Muscle of leg (tissue), 11 donors: ENCODE data around the gene ELOA. TPM values are rescaled to one million over a fixed set of nuclear protein-coding genes. Genes with fewer than 3 reads are reported as not detected.
"Not testable (repeated sequence)": the region's sequence is repeated elsewhere in the genome, so short reads cannot be mapped to it uniquely, and the experiment has no call there.

Experiments
- DNase-seq: peaks from one replicate; pipeline ENCODE4 v3.0.0; 2013
- H3K27ac ChIP-seq: one replicate; pipeline ENCODE4 v1.5.1; 2013; ENCODE audit warnings: mild to moderate bottlenecking, low read length, control low read depth
- H3K27me3 ChIP-seq: one replicate; pipeline ENCODE4 v1.6.1; 2013; ENCODE audit warnings: low read length; ENCODE audit not compliant: control insufficient read depth, insufficient read depth
- H3K36me3 ChIP-seq: one replicate; pipeline ENCODE4 v1.6.1; 2013; ENCODE audit warnings: low read length; ENCODE audit not compliant: control insufficient read depth, insufficient read depth
- H3K4me1 ChIP-seq: one replicate; pipeline ENCODE4 v1.6.1; 2013; ENCODE audit warnings: low read length; ENCODE audit not compliant: control insufficient read depth, insufficient read depth
- H3K4me3 ChIP-seq: one replicate; pipeline ENCODE4 v1.5.1; 2013; ENCODE audit warnings: low read length, control low read depth
- H3K9me3 ChIP-seq: replicated peaks from 2 replicates; pipeline ENCODE4 v1.6.1; 2013; ENCODE audit warnings: low read depth, low read length; ENCODE audit not compliant: control insufficient read depth
- WGBS: methylation state at CpG from one replicate; pipeline ENCODE4 v1.1.5; 2013; ENCODE audit warnings: missing lambda C conversion rate; ENCODE audit not compliant: insufficient coverage; 5-methylcytosine and 5-hydroxymethylcytosine counted together
- polyA plus RNA-seq, 8 donors: library from polyadenylated mRNA; unstranded; fragments of 120-200 nt; gene quantifications; one replicate each; pipeline versions ENCODE4 v1.2.1 to v1.2.3, GENCODE V29; 2013; ENCODE audit warnings: inconsistent platforms in 1 of 8, low replicate concordance in 1 of 8; ENCODE audit not compliant: insufficient read length in 8 of 8, insufficient read depth in 1 of 8
- total RNA-seq: library from RNA; stranded (reverse); fragments of 120-200 nt; gene quantifications from one replicate; pipeline ENCODE4 v1.2.4, GENCODE V29; 2013

Gene ELOA
- total and polyA plus RNA-seq, 9 donors, result 21.5 to 32.0 (median 27.2) TPM

DNA sequence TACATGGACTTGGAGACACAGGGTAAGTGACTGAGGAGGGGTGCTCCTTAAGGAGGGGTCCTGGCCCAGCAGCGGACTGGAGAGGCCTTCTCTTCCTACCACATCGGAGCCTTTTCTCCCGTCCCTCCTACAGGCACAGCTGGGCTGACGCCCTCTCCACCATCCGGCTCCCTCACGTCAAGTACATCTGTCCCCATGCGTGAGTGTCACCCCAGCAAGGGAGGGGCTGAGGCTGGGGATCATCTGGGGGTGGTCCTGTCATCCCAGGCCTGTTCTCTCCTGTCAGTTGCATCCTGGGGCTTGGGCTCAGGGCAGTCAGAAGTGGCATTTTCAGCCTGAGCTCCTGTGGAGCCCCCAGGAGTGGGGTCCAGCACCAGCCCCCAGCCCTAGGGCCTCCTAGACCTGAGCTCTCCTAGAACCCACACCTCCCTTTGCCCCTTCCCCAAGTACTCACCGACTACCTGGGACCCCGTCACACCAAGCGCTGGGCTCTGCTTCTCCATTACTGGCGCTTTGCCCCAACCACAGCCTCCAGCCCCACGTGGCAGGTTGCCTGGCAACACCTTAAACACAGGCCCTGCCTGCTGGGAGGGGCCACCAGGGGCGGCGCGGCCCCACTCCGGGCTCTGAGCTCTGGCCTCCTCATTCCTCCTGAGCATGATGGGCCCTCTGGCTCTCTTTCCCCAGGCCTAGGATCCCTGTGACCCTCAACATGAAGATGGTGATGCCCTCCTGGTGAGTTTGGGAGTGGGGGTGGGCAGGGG, 49.9 kb downstream of the ELOA start:
- H3K4me1 ChIP-seq, result peaks cover 36% of the 10 kb centered on the region
- 54% methylated on average over 6 of the region's 16 CpGs for WGBS
- no peaks in the 10 kb centered on the region for H3K9me3 ChIP-seq
- no peak overlapping the region for H3K27ac ChIP-seq
- H3K4me3 ChIP-seq, result no peak overlapping the region
- peak; percentile 38 for DNase-seq
- H3K27me3 ChIP-seq, result no peaks in the 10 kb centered on the region
- peaks cover 47% of the 10 kb centered on the region for H3K36me3 ChIP-seq

DNA sequence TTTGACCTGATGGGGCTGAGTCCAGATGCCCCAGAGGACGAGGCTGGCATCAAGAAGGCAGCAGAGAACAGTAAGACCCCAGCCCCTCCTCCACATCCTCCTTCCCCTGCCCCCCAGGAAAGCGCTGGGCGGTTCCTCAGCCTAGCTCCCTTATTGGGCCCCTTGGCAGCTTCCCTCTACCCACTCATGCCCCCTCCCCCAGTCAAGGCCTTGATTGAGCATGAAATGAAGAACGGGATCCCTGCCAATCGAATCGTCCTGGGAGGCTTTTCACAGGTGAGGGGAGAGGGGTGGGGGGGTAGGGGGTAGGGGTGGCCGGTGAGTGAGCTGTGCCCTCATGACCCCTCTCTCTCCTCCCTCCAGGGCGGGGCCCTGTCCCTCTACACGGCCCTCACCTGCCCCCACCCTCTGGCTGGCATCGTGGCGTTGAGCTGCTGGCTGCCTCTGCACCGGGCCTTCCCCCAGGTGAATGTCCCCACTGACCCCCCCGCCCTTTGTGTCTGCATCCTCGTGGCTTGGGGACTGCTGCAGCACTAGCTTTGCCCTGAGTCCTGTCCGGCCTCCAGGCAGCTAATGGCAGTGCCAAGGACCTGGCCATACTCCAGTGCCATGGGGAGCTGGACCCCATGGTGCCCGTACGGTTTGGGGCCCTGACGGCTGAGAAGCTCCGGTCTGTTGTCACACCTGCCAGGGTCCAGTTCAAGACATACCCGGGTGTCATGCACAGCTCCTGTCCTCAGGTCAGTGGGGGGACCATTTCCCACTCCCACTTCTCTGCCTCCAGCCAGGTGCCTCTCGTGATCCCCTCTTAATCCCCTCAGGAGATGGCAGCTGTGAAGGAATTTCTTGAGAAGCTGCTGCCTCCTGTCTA, 50.8 kb downstream of the ELOA start:
- Histone ChIP-seq H3K36me3 (peaks cover 52% of the 10 kb centered on the region), H3K4me1 (peaks cover 40% of the 10 kb centered on the region)
- DNase-seq, result no peak

DNA sequence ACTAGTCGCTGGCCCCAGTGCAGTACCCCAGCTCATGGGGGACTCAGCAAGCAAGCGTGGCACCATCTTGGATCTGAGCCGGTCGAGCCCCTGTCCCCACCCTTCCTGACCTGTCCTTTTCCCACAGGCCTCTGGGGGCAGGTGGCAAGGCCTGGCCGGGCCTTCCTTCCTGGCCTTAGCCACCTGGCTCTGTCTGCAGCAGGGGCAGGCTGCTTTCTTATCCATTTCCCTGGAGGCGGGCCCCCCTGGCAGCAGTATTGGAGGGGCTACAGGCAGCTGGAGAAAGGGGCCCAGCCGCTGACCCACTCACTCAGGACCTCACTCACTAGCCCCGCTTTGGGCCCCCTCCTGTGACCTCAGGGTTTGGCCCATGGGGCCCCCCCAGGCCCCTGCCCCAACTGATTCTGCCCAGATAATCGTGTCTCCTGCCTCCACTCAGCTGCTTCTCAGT, 51.5 kb downstream of the ELOA start:
- not testable (repeated sequence) for DNase-seq, H3K27ac ChIP-seq, H3K4me3 ChIP-seq, H3K27me3 ChIP-seq, H3K9me3 ChIP-seq
- WGBS, result 69% methylated on average over 4 of the region's 9 CpGs
- peaks cover 47% of the 10 kb centered on the region for H3K4me1 ChIP-seq
- H3K36me3 ChIP-seq, result peaks cover 52% of the 10 kb centered on the region

More for the DNA sequence above, 50.8 kb downstream of the ELOA start:
- H3K27ac ChIP-seq, result no peak overlapping the region
- 62% methylated on average over 13 of the region's 21 CpGs for whole genome bisulfite sequencing
- no peaks in the 10 kb centered on the region for H3K27me3 ChIP-seq
- no peak overlapping the region for H3K4me3 ChIP-seq
- H3K9me3 ChIP-seq, result no peaks in the 10 kb centered on the region

DNA sequence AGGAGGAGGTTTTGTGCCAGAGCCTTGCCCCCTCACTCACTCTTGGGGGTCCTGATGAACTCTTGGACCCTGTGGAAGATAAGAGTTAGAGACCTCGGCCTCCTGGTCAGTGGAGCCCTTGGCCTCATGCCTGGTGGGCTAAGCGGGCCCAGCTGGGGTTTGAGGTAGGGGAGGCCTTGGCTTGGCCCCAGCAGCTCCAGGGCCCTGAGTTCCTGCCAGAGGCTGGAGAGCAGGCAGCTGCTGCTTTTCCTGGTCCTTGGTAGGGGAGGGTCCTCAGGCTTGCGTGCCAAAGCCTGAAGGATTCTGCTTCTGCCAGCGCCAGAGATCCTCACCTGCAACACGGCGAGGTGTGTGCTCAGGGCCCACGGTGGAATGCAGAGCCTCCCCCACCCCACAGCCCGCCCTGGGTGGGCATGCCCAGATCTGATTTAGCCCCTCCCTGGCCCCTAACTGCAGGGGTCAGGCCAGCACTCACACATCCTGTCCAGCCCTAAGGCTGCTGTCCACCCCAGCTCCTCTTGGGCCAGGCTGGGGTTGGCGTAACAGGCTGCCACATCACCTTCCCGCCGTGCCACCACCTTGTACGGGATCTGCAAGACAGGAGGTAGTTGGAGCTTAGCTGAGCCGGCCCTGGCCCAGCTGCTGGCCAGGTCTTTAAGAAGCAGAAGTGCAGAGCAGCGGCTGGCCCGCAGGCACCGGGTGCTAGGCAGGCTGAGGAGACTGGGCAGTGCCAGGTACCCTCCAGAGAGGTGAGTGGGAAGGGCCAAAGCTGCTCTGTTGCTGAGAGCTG, 52.6 kb downstream of the ELOA start:
- Histone ChIP-seq H3K27ac (no peak overlapping the region), H3K36me3 (peaks cover 52% of the 10 kb centered on the region), H3K4me3 (no peak overlapping the region), H3K4me1 (peaks cover 43% of the 10 kb centered on the region), H3K9me3 (no peaks in the 10 kb centered on the region), H3K27me3 (no peaks in the 10 kb centered on the region)
- 75% methylated on average over 16 of the region's 16 CpGs for WGBS
- DNase-seq, result no peak

DNA sequence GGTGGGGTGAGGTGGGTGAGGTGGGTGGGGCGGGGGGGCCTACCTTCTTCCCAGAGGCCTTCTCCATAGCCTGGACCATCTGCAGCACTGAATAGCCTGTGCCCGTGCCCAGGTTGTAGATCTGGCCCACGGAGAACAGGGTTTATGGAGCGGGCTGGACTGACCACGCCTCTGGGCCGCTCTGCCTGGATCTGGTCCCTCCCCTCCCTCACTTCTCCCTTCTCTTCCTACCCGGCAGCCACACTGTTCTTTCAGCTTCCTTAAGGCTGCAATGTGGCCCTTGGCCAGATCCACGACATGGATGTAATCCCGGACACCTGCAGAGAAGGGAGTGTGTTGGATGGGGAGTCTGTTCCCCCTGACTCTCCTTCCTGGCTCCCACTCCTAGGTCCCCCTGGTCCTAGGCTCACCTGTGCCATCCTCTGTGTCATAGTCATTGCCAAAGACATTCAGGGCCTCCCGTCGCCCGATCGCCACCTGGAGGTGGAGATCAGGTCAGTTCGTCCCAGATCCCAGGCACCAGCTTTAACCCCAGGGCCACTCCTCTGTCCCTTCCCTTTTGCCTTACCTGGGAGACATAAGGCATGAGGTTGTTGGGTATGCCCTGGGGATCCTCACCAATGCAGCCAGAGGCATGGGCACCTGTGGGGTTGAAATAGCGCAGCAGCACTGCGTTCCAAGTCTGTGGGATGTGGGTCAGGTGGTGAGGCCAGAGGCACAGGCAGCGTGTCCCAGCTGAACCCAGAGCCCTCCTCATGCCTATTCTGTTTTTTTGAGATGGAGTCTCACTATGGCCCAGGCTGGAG, 53.4 kb downstream of the ELOA start:
- no peaks in the 10 kb centered on the region for H3K9me3 ChIP-seq
- no peak overlapping the region for H3K27ac ChIP-seq
- WGBS, result 72% methylated on average over 9 of the region's 17 CpGs
- no peaks in the 10 kb centered on the region for H3K27me3 ChIP-seq
- no peak overlapping the region for H3K4me3 ChIP-seq
- H3K36me3 ChIP-seq, result peaks cover 52% of the 10 kb centered on the region
- H3K4me1 ChIP-seq, result peaks cover 48% of the 10 kb centered on the region
- DNase-seq, result peak; percentile 18

DNA sequence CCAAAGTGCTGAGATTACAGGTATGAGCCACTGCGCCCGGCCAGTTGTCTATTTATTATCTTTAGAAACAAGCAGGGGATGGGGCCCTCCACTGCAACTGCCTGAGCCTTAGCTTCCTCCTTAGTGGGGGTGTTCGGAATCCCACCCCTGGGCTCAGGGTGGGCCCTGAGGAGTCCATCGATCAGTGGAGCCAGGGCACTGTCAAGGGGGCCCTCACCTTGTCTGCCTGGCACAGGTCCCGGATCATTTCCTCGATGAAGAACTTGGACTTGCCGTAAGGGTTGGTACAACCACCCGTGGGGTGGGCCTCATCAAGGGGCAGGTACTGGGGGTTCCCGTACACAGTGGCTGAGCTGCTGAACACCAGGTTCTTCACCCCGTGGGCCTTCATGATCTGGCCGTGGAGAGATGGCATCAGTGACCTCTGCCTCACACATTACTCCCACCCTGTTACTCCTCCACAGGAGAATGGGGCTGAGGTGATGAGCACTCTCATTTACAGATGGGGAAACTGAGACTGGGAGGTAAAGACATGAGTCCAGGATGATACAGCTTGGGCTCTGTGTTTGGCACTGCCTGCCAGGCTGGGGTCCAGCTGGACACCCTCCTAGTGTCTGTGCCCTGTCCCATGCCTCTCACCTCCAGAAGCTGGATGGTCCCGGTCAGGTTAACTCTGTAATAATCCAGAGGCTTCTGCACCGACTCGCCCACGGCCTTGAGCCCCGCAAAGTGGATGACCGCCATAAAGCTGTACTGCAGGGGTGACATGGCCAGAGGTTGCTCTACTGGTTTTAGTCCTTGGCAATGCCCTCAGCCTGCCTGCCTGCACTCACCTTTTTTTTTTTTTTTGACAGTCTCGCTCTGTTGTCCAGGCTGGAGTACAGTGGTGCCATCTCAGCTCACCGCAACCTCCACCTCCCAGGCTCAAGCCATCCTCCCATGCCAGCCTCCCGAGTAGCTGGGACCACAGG, 54.5 kb downstream of the ELOA start:
- Histone ChIP-seq H3K27me3 (no peaks in the 10 kb centered on the region), H3K36me3 (peaks cover 55% of the 10 kb centered on the region), H3K4me1 (peaks cover 38% of the 10 kb centered on the region), H3K4me3 (no peak overlapping the region), H3K27ac (no peak overlapping the region), H3K9me3 (no peaks in the 10 kb centered on the region)
- no peak for DNase-seq
- WGBS, result 80% methylated on average over 15 of the region's 20 CpGs

DNA sequence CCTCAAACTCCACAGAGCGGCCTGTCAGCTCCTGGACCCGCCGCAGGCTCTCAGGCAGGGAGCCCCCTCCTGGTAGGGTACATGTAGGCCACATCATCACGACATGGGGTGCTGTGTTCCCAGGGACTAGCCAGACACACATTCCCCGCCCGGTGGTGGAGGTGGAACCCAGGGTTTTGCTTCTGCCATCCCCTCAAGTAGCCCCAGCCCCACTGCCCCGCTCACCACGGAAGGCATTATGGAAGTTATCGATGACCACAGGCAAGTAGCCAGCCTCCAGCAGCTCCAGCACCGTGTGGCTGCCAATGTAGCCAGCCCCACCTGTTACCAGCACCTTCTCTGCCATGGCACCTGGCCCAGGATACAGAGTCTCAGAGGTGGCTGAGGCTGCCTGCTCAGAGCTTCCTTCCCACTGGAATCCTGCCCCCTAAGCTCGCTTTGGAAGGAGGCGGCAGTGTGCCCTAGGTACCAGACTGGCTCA, 55.4 kb downstream of the ELOA start:
- peaks cover 29% of the 10 kb centered on the region for H3K4me1 ChIP-seq
- WGBS, result 87% methylated on average over 11 of the region's 12 CpGs
- H3K36me3 ChIP-seq, result peaks cover 49% of the 10 kb centered on the region
- H3K4me3 ChIP-seq, result no peak overlapping the region
- peak; percentile 17 for DNase-seq
- no peak overlapping the region for H3K27ac ChIP-seq
- H3K9me3 ChIP-seq, result no peaks in the 10 kb centered on the region
- H3K27me3 ChIP-seq, result no peaks in the 10 kb centered on the region

DNA sequence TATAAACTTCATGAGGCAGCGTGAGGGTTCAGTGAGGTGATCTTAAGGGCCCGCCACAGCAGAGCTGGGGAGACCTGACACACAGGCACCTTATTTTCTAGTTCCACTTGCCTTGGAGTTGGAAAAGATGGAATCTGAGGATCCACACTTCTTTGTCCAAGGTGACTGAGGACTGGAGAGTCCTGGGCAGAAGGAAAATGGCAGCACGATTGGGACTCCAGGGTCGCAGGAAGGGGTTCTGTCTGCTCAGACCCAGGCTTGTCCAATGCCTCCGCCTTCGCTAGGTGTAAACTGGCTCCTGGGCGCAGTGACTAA, 55.9 kb downstream of the ELOA start:
- H3K27ac ChIP-seq, result no peak overlapping the region
- no peaks in the 10 kb centered on the region for H3K9me3 ChIP-seq
- H3K36me3 ChIP-seq, result peaks cover 51% of the 10 kb centered on the region
- H3K27me3 ChIP-seq, result no peaks in the 10 kb centered on the region
- peaks cover 27% of the 10 kb centered on the region for H3K4me1 ChIP-seq
- no peak for DNase-seq
- peak overlapping the region; percentile 89 for H3K4me3 ChIP-seq
- WGBS, result 82% methylated on average over 4 of the region's 7 CpGs
